DOHH2 (cell line): ENCODE data around the gene GALNTL6.

Source experiments
- H3F3A ChIP-seq: fragments of 200-600 bp; sonication (generic), shearing (Covaris generic); 2 replicates; pipeline ENCODE4 v1.6.0; 2016; ENCODE audit warnings: antibody characterized with exemption, mild to moderate bottlenecking; ENCODE audit not compliant: control insufficient read depth, insufficient read depth
- H3K27ac ChIP-seq: fragments of 200-600 bp; sonication (generic); 2 replicates; pipeline ENCODE4 v1.5.1; 2014; ENCODE audit warnings: low read depth, mild to moderate bottlenecking, low read length, moderate library complexity
- H3K27me3 ChIP-seq: fragments of 200-600 bp; sonication (generic); 2 replicates; pipeline ENCODE4 v1.6.1; 2014; ENCODE audit warnings: mild to moderate bottlenecking, low read length, mixed read lengths; ENCODE audit not compliant: control insufficient read depth
- H3K36me3 ChIP-seq: fragments of 200-600 bp; sonication (generic); 2 replicates; pipeline ENCODE4 v1.6.1; 2014; ENCODE audit warnings: mild to moderate bottlenecking, low read length, moderate library complexity, mixed read lengths; ENCODE audit not compliant: control insufficient read depth
- H3K4me1 ChIP-seq: fragments of 200-600 bp; sonication (generic); 2 replicates; pipeline ENCODE4 v1.6.1; 2014; ENCODE audit warnings: mild to moderate bottlenecking, low read length, mixed read lengths; ENCODE audit not compliant: control insufficient read depth
- H3K4me2 ChIP-seq: fragments of 200-600 bp; sonication (generic); 2 replicates; pipeline ENCODE4 v1.6.0; 2014; ENCODE audit warnings: mild to moderate bottlenecking, low read length, moderate library complexity
- H3K4me3 ChIP-seq: fragments of 200-600 bp; sonication (generic); 2 replicates; pipeline ENCODE4 v1.5.1; 2014; ENCODE audit warnings: mild to moderate bottlenecking, low read length, mixed read lengths
- H3K79me2 ChIP-seq: fragments of 200-600 bp; sonication (generic); 2 replicates; pipeline ENCODE4 v1.6.1; 2014; ENCODE audit warnings: mild to moderate bottlenecking, low read length, mixed read lengths; ENCODE audit not compliant: control insufficient read depth
- H3K9me2 ChIP-seq: fragments of 200-600 bp; sonication (generic); replicated peaks from 2 replicates; pipeline ENCODE4 v1.6.1; 2014; ENCODE audit warnings: mild to moderate bottlenecking, low read length, mixed read lengths; ENCODE audit not compliant: control insufficient read depth
- H3K9me3 ChIP-seq: fragments of 200-600 bp; sonication (generic); 2 replicates; pipeline ENCODE4 v1.6.1; 2014; ENCODE audit warnings: antibody characterized with exemption, low read length, mixed read lengths; ENCODE audit not compliant: control insufficient read depth, insufficient read depth
- H4K20me1 ChIP-seq: fragments of 200-600 bp; sonication (generic); 2 replicates; pipeline ENCODE4 v1.6.0; 2014; ENCODE audit warnings: low read depth, mild to moderate bottlenecking, antibody characterized with exemption, low read length, moderate library complexity; ENCODE audit not compliant: control insufficient read depth, insufficient read depth
- CTCF ChIP-seq: fragments of 200-600 bp; sonication (generic); IDR thresholded peaks from one replicate; pipeline ENCODE4 v1.5.1; 2014; ENCODE audit warnings: antibody characterized with exemption, mild to moderate bottlenecking, low read depth, low read length; ENCODE audit not compliant: poor library complexity, severe bottlenecking
- EZH2phosphoT487 ChIP-seq: fragments of 200-600 bp; sonication (generic); IDR thresholded peaks from 2 replicates; pipeline ENCODE4 v1.6.1; 2017; ENCODE audit warnings: borderline replicate concordance, mild to moderate bottlenecking, antibody characterized with exemption, low read length, moderate library complexity, mixed read lengths

The GALNTL6 gene

GRCh38 chr4:172686021-172686420 is 872.8 kb downstream of the GALNTL6 start:
- Histone ChIP-seq H3K4me2 (no peak overlapping the region), H3K4me3 (no peak overlapping the region), H3K27ac (no peak overlapping the region), H3K4me1 (no peaks in the 10 kb centered on the region), H3F3A (no peaks in the 10 kb centered on the region), H3K9me2 (no peaks in the 10 kb centered on the region), H3K36me3 (no peaks in the 10 kb centered on the region), H3K9me3 (no peaks in the 10 kb centered on the region), H3K27me3 (no peaks in the 10 kb centered on the region), H3K79me2 (no peaks in the 10 kb centered on the region), H4K20me1 (no peaks in the 10 kb centered on the region)
- TF ChIP-seq CTCF (no peak), EZH2phosphoT487 (no peak)

GRCh38 chr4:172688534-172688933 is 875.3 kb downstream of the GALNTL6 start:
- Histone ChIP-seq H4K20me1 (no peaks in the 10 kb centered on the region), H3K27me3 (no peaks in the 10 kb centered on the region), H3K36me3 (no peaks in the 10 kb centered on the region), H3K79me2 (no peaks in the 10 kb centered on the region), H3K27ac (no peak overlapping the region), H3K4me1 (no peaks in the 10 kb centered on the region), H3K9me3 (no peaks in the 10 kb centered on the region), H3K9me2 (no peaks in the 10 kb centered on the region), H3F3A (no peaks in the 10 kb centered on the region), H3K4me3 (no peak overlapping the region), H3K4me2 (no peak overlapping the region)
- TF ChIP-seq EZH2phosphoT487 (no peak), CTCF (no peak)

- no peaks in the 10 kb centered on the region for H3K9me3 ChIP-seq
- H3K79me2 ChIP-seq: no peaks in the 10 kb centered on the region
- H3K4me3 ChIP-seq: no peak overlapping the region
- no peaks in the 10 kb centered on the region for H3K36me3 ChIP-seq
- no peak overlapping the region for H3K27ac ChIP-seq
- H3F3A ChIP-seq: no peaks in the 10 kb centered on the region
- no peaks in the 10 kb centered on the region for H3K4me1 ChIP-seq
- H3K4me2 ChIP-seq: no peak overlapping the region
- no peaks in the 10 kb centered on the region for H4K20me1 ChIP-seq
- no peaks in the 10 kb centered on the region for H3K9me2 ChIP-seq
- no peak for TF ChIP-seq CTCF
- TF ChIP-seq EZH2phosphoT487: no peak
- no peaks in the 10 kb centered on the region for H3K27me3 ChIP-seq
Observed at GRCh38 chr4:172691552-172691951, 878.3 kb downstream of the GALNTL6 start.

GRCh38 chr4:172692701-172693100 is 879.5 kb downstream of the GALNTL6 start:
- Histone ChIP-seq H3K27ac (no peak overlapping the region), H3F3A (no peaks in the 10 kb centered on the region), H4K20me1 (no peaks in the 10 kb centered on the region), H3K27me3 (no peaks in the 10 kb centered on the region), H3K79me2 (no peaks in the 10 kb centered on the region), H3K4me1 (no peaks in the 10 kb centered on the region), H3K4me2 (no peak overlapping the region), H3K9me3 (no peaks in the 10 kb centered on the region), H3K9me2 (no peaks in the 10 kb centered on the region), H3K36me3 (no peaks in the 10 kb centered on the region), H3K4me3 (no peak overlapping the region)
- TF ChIP-seq CTCF: no peak
- no peak for TF ChIP-seq EZH2phosphoT487
